Measurements from ENCODE around the gene PILRB.

DNA sequence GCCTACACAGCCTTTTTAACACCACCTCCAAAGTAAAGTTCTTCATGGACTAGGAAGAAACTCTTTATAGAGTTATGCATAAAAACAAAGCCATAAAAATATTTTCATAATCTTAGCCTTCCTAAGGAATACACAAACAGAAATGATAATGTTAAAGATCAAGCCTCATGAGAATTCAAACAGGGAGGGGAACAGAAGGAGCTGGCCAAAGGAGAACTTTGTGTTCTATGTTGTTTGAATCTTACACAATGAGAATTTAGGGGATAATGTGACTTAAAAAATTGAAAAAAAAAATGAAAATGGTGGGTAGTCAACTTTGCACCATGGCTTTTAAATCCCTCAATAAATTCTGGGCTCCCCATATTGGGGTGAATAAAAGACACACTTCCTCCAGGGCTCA is 9.1 kb upstream of the PILRB start:
- TF ChIP-seq POLR2A (IDR thresholded peaks at IDR 0.05) (no peak), CTCF (IDR thresholded peaks at IDR 0.05) (no peak)

All from adrenal gland (tissue), 5 donors.